Kidney epithelial cell (primary cell): ENCODE data around the gene UNCX. TPM values are rescaled to one million over a fixed set of nuclear protein-coding genes. Genes with fewer than 3 reads are reported as not detected.

Source experiments
- DNase-seq: peaks from one replicate; pipeline ENCODE4 v3.0.0-alpha.2; 2010; ENCODE audit warnings: low read depth
- H3K27me3 ChIP-seq: 2 replicates; pipeline ENCODE4 v1.6.0; 2011; ENCODE audit warnings: low read length; ENCODE audit not compliant: control insufficient read depth, insufficient read depth
- H3K36me3 ChIP-seq: 2 replicates; pipeline ENCODE4 v1.5.1; 2011; ENCODE audit warnings: low read length; ENCODE audit not compliant: control insufficient read depth, insufficient read depth
- H3K4me3 ChIP-seq: 2 replicates; pipeline ENCODE4 v1.5.1; 2011; ENCODE audit warnings: low read depth, mild to moderate bottlenecking, control low read depth, low read length
- CTCF ChIP-seq: IDR thresholded peaks from 2 replicates; pipeline ENCODE4 v1.5.1; 2011; ENCODE audit warnings: mild to moderate bottlenecking, moderate library complexity, low read length, control low read depth, inconsistent platforms; ENCODE audit not compliant: insufficient read depth, poor library complexity, severe bottlenecking
- total RNA-seq: library from RNA; depleted of rRNA; stranded (reverse); fragments of >200 nt; gene quantifications from 2 replicates; pipeline ENCODE4 v1.2.3, GENCODE V29; 2015

Gene UNCX
- total RNA-seq, 1 donor from 2014 or later = 1.6 TPM

GRCh38 chr7:1262441-1262840 lies 29.8 kb downstream of the UNCX start:
- Histone ChIP-seq H3K36me3 (no peaks in the 10 kb centered on the region), H3K27me3 (peaks cover 29% of the 10 kb centered on the region), H3K4me3 (no peak overlapping the region)
- no peak for TF ChIP-seq CTCF
- no peak for DNase-seq

- Histone ChIP-seq H3K36me3 (no peaks in the 10 kb centered on the region), H3K27me3 (peaks cover 31% of the 10 kb centered on the region), H3K4me3 (no peak overlapping the region)
- TF ChIP-seq CTCF = no peak
- no peak for DNase-seq
These were observed 30.8 kb downstream of the UNCX start for GRCh38 chr7:1263391-1263951.

- Histone ChIP-seq H3K27me3 (peaks cover 35% of the 10 kb centered on the region), H3K36me3 (no peaks in the 10 kb centered on the region), H3K4me3 (no peak overlapping the region)
- TF ChIP-seq CTCF = no peak
- DNase-seq = no peak
These were observed 31.9 kb downstream of the UNCX start for GRCh38 chr7:1264345-1265280.

GRCh38 chr7:1267016-1267900 lies 34.6 kb downstream of the UNCX start:
- no peak for DNase-seq
- Histone ChIP-seq H3K27me3 (peaks cover 28% of the 10 kb centered on the region), H3K4me3 (no peak overlapping the region), H3K36me3 (no peaks in the 10 kb centered on the region)
- TF ChIP-seq CTCF = no peak

GRCh38 chr7:1268076-1268815 lies 35.6 kb downstream of the UNCX start:
- no peak for DNase-seq
- no peak for TF ChIP-seq CTCF
- H3K27me3 ChIP-seq = peaks cover 27% of the 10 kb centered on the region
- H3K4me3 ChIP-seq = no peak overlapping the region
- no peaks in the 10 kb centered on the region for H3K36me3 ChIP-seq
